Measurements from ENCODE around the gene RALGAPA2. TPM values are rescaled to one million over a fixed set of nuclear protein-coding genes. Genes with fewer than 3 reads are reported as not detected.
A peak's percentile ranks its signal among the peaks of the same experiment; 100 is the strongest.

Gene RALGAPA2
- total and polyA plus RNA-seq, 2 of the 13 experiments (the other 11 are each of a cell fraction or from before 2014, with no cell fraction given): 13.8 to 17.7 TPM

- no peak for TF ChIP-seq HOXD1 (CRISPR knock-in tag; IDR thresholded peaks at IDR 0.05)
Measured at GRCh38 chr20:20364593-20365479, 347.6 kb downstream of the RALGAPA2 start (continued).

- ATAC-seq (peak; percentile 35), FAIRE-seq (no peak), DNase-seq (ENCODE audit: low spot score) (no peak)
- H3K27me3 ChIP-seq (ENCODE audit: control insufficient read depth in 1 of 2, insufficient read depth in 2 of 2, low read length in 2 of 2): peaks cover 18 to 68% of the 10 kb centered on the region in 2 experiments
- no peaks in the 10 kb centered on the region for H3K79me2 ChIP-seq (ENCODE audit: insufficient read depth, low read length)
- BruUV-seq (replicated peaks): no TSS peak
- peak overlapping the region; percentile 28; the same call in 1 of the 2 replicates for H3K4me2 ChIP-seq (ENCODE audit: low read depth, low read length)
- POLR2A ChIA-PET: no interaction called here
- no peak overlapping the region for H3K9ac ChIP-seq (ENCODE audit: insufficient read depth, low read depth, low read length)
- H3K27ac ChIP-seq (ENCODE audit: extremely low read length, insufficient read depth, low read length): no peak overlapping the region
- CTCF ChIA-PET (ENCODE audit: low intra/inter-chr PET ratio, low total read pairs): no interaction called here
- 24% methylated on average over 69 of the region's 70 CpGs for WGBS (ENCODE audit: low lambda C conversion rate)
- no peaks in the 10 kb centered on the region; the same call in 1 of the 2 replicates for H4K20me1 ChIP-seq (ENCODE audit: insufficient read depth, low read length)
- in situ Hi-C loops (cut with HindIII; ENCODE audit: extremely low pct_ligation_motif_present, low pct_unique_long_range_greater_than_20kb): loop anchor here (5.0 kb wide), 1 partner anchor 203 kb away; no protein-coding TSS in a partner anchor
- H3K4me3 ChIP-seq (replicated peaks in 1 of 3; ENCODE audit: insufficient read depth in 1 of 3, low read depth in 2 of 3, low read length in 3 of 3): peak overlapping the region in 1 of 3 experiments; percentile 35; a peak in 2 of 6 replicates
- H3K36me3 ChIP-seq (replicated peaks in 1 of 2; ENCODE audit: control insufficient read depth in 1 of 2, insufficient read depth in 2 of 2, low read length in 2 of 2): no peaks in the 10 kb centered on the region
- H2AFZ ChIP-seq (ENCODE audit: low read length): no peak overlapping the region
- peaks cover 23% of the 10 kb centered on the region; the same call in 1 of the 2 replicates for H3K4me1 ChIP-seq (ENCODE audit: insufficient read depth, low read length)
- intact Hi-C loops (cut with micrococcal nuclease; ENCODE audit: unreplicated experiment): loop anchor here (5.0 kb wide), 1 partner anchor 282 kb away; no protein-coding TSS in a partner anchor
- no peaks in the 10 kb centered on the region for H3K9me3 ChIP-seq (ENCODE audit: low read length)
- TF ChIP-seq MLX (CRISPR knock-in tag; IDR thresholded peaks at IDR 0.05) (0 out of 2 replicates have a peak, but pooled peaks have one; percentile 17), ZNF335 (CRISPR knock-in tag; IDR thresholded peaks at IDR 0.05) (no peak), SUZ12 (IDR thresholded peaks at IDR 0.05; ENCODE audit: low read depth, low read length) (no peak), ZNF205 (CRISPR knock-in tag; IDR thresholded peaks at IDR 0.05) (no peak), PHF21A (CRISPR knock-in tag; IDR thresholded peaks at IDR 0.05) (0 out of 2 replicates have a peak, but pooled peaks have one; percentile 25), PATZ1 (CRISPR knock-in tag; IDR thresholded peaks at IDR 0.05) (no peak), ZNF282 (IDR thresholded peaks at IDR 0.05; ENCODE audit: partially characterized antibody) (no peak), RBM39 (IDR thresholded peaks at IDR 0.05; ENCODE audit: low read depth, low read length, poor library complexity, severe bottlenecking) (no peak), LRRFIP1 (CRISPR knock-in tag; conservative IDR thresholded peaks at IDR 0.05) (no peak), HOXD1 (CRISPR knock-in tag; IDR thresholded peaks at IDR 0.05) (no peak), RXRA (CRISPR knock-in tag; IDR thresholded peaks at IDR 0.05) (no peak), PCBP1 (IDR thresholded peaks at IDR 0.05; ENCODE audit: borderline replicate concordance, low read depth, low read length) (0 out of 2 replicates have a peak, but pooled peaks have one; percentile 52), CC2D1A (CRISPR knock-in tag; IDR thresholded peaks at IDR 0.05) (no peak), ELF4 (CRISPR knock-in tag; IDR thresholded peaks at IDR 0.05; ENCODE audit: borderline replicate concordance) (no peak)
Measured at GRCh38 chr20:20363799-20364592, 348.4 kb downstream of the RALGAPA2 start.

All from HepG2 (cell line).